LNCaP clone FGC (cell line): ENCODE results near the gene TMEM120A.

Experiments
- DNase-seq: peaks from one replicate; pipeline ENCODE4 v3.0.0-alpha.2; 2011; ENCODE audit warnings: low read depth
- H3K4me3 ChIP-seq: 2 replicates; pipeline ENCODE4 v1.5.1; 2011; ENCODE audit warnings: mild to moderate bottlenecking, low read depth, low read length, control low read depth
- TF ChIP-seq, protein P1 (sequence below): IDR thresholded peaks from 2 replicates; pipeline ENCODE4 v1.5.1; 2012; ENCODE audit warnings: mild to moderate bottlenecking; ENCODE audit not compliant: control insufficient read depth, insufficient read depth; ENCODE audit errors: extremely low read depth

Gene TMEM120A

DNA sequence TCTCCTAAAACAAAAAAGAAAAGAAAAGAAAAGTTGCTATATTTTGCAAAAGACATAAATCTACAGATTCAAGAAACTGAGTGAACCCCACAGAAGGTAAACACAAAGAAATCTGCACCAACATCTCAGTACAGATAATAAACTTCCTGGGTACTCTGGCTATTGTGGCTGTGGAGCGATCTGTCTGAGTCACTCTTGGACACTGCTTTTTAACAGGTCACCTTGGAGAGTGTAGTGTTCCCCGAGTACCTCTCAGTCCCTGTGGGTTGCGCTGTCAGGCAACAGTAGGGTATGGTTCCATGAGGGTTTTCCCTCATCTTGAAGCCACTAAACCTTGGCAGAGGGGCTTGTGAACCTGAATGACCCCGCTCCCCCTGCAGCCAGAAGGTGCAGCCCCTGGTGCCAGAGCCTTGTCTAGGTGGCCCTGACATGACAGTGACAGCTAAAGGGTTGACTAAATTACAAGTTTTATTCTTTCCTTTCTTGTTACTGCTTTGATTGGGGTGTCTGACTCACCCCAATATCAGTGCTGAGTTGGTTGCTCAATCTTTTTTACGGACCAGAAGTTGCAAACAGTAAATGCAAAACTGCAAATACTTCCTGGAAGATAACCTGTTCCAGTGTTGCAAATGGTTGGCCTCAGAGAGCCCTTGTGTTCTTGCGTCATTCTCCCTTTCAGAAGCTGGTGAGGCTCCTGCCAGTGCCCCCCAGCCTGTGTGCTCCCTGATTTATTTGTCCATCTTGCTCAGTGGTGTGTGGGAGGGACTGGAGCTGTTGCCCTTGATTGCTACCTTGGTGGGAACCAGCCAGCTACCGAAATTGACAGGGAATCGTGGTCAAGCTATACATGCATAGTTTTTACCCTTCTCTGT lies 48.9 kb downstream of the TMEM120A start:
- TF ChIP-seq, protein P1, sequence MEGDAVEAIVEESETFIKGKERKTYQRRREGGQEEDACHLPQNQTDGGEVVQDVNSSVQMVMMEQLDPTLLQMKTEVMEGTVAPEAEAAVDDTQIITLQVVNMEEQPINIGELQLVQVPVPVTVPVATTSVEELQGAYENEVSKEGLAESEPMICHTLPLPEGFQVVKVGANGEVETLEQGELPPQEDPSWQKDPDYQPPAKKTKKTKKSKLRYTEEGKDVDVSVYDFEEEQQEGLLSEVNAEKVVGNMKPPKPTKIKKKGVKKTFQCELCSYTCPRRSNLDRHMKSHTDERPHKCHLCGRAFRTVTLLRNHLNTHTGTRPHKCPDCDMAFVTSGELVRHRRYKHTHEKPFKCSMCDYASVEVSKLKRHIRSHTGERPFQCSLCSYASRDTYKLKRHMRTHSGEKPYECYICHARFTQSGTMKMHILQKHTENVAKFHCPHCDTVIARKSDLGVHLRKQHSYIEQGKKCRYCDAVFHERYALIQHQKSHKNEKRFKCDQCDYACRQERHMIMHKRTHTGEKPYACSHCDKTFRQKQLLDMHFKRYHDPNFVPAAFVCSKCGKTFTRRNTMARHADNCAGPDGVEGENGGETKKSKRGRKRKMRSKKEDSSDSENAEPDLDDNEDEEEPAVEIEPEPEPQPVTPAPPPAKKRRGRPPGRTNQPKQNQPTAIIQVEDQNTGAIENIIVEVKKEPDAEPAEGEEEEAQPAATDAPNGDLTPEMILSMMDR: no peak
- no peak for DNase-seq

DNA sequence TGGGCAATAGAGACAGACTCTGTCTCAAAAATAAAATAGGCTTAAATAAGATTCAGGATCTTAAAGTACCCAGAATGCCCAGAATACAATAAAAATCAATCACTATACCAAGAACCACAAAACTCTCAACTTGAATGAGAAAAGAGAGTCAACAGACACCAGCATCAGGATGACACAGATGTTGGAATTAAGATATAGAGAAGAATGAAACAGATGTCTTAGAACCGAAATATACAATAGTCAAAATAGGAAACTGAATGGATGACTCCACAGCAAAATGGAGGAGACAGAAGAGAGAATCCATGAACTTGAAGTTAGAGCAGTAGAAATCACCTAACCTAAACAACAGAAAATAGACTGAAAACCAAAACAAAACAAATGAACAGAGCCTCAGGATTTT lies 49.9 kb downstream of the TMEM120A start:
- H3K4me3 ChIP-seq: no peak overlapping the region
- no peak for DNase-seq

More for the DNA sequence above, 48.9 kb downstream of the TMEM120A start:
- no peak overlapping the region for H3K4me3 ChIP-seq

DNA sequence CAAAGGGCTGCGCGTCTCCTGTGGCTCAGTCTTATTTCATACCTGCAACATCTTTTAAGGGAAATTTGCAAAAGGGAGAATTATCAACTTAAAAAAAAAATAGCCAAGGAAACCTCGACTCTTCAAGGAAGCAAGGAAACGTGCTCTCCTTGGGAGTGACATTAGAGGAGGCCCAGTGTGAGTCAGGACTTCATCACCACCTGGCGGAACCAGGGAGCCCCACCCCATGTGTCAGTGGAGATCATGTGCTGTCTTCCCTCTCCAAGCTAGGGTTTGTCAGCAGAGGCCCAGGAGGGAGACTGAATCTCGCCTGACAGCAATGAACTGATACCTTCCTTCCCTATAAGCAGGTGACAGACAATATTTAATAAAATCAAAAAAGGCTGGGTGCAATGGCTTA lies 50.5 kb downstream of the TMEM120A start:
- H3K4me3 ChIP-seq: no peak overlapping the region
- TF ChIP-seq, protein P1: no peak
- no peak for DNase-seq

More for the DNA sequence above, 49.9 kb downstream of the TMEM120A start:
- TF ChIP-seq, protein P1: no peak

DNA sequence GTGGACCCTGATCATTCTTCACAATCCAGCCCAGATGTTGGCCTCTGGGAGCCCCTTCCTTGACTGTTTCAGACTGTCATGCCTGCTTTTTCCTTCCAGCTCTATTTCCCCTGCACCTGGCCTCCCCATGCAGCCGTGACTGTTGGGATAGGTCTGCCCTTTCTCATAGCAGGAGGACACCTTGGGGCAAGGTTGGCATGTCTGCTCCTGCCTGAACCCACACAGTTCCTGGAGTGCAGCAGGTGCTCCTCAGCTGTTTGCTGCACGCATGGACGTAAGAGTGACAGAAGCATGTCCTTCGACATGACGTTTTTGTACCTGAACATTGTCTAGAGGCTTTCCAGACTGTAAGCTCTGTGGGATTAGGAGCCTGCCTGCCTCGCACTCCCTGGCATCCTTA lies 55.5 kb downstream of the TMEM120A start:
- H3K4me3 ChIP-seq: no peak overlapping the region
- no peak for DNase-seq
- TF ChIP-seq, protein P1: no peak

DNA sequence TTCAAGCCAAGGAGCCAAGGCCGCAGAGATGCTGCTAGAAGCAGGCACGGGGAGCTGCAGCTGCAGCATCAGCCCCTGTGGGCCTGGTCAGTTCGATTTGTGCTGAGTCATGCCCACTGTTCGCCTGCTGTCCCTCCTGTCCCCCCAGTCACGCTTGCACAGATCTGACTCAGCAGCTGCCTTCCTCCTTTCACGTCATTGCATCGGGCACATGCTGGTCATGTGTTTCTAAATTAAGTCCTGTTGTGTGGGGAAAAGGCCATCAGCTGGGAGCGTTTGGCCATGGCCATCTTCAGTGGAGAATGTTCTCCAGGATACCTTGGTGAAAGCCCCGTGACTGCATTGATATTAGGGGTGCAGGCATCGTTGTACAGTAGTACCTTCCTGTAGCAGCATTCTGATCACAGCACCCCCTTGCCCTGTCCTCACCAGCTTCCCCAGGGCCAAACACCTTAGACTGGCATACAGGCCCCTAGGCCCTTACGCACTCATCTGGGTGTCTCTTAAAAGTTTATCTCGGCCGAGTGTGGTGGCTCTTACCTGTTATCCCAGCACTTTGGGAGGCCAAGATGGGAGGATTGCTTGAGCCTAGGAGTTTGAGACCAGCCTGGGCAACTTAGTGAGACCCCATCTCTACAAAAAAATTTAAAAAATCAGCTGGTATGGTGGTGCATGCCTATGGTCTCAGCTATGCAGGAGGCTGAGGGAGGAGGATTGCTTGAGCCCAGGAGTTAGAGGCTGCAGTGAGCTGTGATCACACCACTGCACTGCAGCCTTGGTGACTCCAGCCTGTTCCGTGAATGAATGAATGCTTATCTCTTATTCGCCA lies 56.2 kb downstream of the TMEM120A start:
- TF ChIP-seq, protein P1: no peak
- no peak for DNase-seq
- H3K4me3 ChIP-seq: no peak overlapping the region
